Activated naive CD8-positive, alpha-beta T cell treated with anti-CD3 and anti-CD28 coated beads, Interleukin-2, amount 10 ng/mL, durations not matched to agents 7 days and 5 days (primary cell): ENCODE data around the gene UNC13A. TPM values are rescaled to one million over a fixed set of nuclear protein-coding genes. Genes with fewer than 3 reads are reported as not detected.

Experiments
- ATAC-seq: fragments of 150-1000 bp; cut with Tn5 transposase; one replicate; pipeline ENCODE4 v1.10.0; 2021; ENCODE audit warnings: low read depth, moderate library complexity
- POLR2A ChIA-PET: fragments of 350-600 bp; sonication (Branson Sonifier 250); formaldehyde crosslinking; loops from one replicate; lab custom pipeline; 2021; ENCODE audit warnings: antibody characterized with exemption; lab: Charles Lee
- DNase-seq: peaks from one replicate; pipeline ENCODE4 v3.0.0; 2021
- H3K27ac Mint-ChIP-seq: one replicate; pipeline ENCODE4 v1.8.0; 2022; ENCODE audit warnings: mild to moderate bottlenecking, mixed read lengths
- H3K27me3 Mint-ChIP-seq: one replicate; pipeline ENCODE4 v1.8.0; 2022; ENCODE audit warnings: mild to moderate bottlenecking, moderate library complexity, mixed read lengths
- H3K36me3 Mint-ChIP-seq: one replicate; pipeline ENCODE4 v1.8.0; 2021; ENCODE audit warnings: mild to moderate bottlenecking, mixed read lengths
- H3K4me1 Mint-ChIP-seq: one replicate; pipeline ENCODE4 v1.8.0; 2021; ENCODE audit warnings: mixed read lengths
- H3K4me3 Mint-ChIP-seq: one replicate; pipeline ENCODE4 v1.8.0; 2022; ENCODE audit warnings: mild to moderate bottlenecking, moderate library complexity, mixed read lengths
- H3K9me3 Mint-ChIP-seq: one replicate; pipeline ENCODE4 v1.8.0; 2021; ENCODE audit warnings: mixed read lengths
- total RNA-seq, 2 experiments: library from RNA; stranded (reverse); gene quantifications; one replicate each; pipeline ENCODE4 v1.2.3, GENCODE V29; 2021

UNC13A gene
- total RNA-seq, 2 experiments from 2014 or later, result 0.06 to 0.25 TPM

DNA sequence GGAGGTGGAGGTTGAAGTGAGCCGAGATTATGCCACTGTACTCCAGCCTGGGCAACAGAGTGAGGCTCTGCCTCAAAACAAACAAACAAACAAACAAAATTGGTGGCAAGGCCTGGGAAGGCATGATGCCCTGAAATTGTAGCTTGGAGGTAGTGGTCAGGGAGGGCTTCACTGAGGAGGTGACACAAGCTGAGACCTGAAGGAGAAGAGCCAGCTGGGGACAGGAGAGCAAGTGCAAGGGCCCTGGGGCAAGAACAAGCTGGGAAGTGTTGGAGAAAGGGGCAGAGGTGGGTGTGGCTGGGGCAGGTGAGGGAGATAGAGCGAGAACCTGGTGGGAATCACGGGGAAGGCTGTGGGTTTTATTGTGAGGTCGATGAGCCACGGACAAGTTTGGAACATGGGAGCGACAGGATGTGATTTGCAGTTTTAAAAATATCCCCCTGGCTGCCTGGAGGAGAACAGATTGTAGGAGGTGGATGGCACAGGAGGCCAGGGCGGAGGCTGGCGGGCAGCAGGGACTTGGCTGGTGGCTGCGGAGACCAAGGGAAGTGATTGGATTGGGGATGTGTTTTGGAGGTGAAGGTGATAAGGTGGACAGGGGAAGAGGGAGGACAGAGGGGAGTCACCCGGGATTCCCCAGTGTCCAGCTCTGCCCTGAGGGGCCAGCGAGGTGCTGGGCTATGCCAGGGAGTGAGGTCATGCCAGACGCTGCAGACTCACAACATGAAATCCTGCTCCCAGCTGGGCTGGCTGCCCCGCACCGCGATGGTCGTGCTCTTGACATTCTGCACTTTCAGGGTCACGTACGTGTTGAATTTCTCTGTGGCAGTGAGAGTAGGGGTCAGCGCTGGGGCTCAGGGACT is 14.0 kb downstream of the UNC13A start:
- H3K27ac Mint-ChIP-seq, result no peak overlapping the region
- peaks cover 15% of the 10 kb centered on the region for H3K27me3 Mint-ChIP-seq
- no peaks in the 10 kb centered on the region for H3K9me3 Mint-ChIP-seq
- ATAC-seq, result no peak
- no peak for DNase-seq
- H3K36me3 Mint-ChIP-seq, result no peaks in the 10 kb centered on the region
- no peak overlapping the region for H3K4me3 Mint-ChIP-seq
- POLR2A ChIA-PET, result interaction anchor here (0.5 kb wide), 1 partner anchor 83 kb away, joined by 4 read pairs; no protein-coding TSS in a partner anchor
- peaks cover 2% of the 10 kb centered on the region for H3K4me1 Mint-ChIP-seq

DNA sequence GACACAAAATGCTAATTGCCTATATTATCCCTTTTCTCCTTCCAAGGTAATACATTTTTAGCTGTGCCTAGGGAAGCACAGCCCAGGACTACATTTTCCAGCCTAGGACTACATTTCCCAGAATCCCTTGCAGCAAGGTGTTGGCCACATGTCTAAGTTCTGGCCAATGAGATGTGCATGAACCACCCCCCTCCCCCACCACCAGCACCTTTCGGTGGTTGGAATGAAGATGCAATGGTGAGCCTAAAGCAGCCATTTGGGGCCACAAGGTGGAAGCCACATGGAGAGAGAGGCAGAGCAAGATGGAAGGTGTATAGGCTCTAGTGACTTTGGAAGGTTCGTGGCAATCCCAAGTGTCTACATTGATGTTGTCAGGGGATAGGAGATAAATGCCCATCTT is 16.2 kb downstream of the UNC13A start:
- no peaks in the 10 kb centered on the region for H3K9me3 Mint-ChIP-seq

DNA sequence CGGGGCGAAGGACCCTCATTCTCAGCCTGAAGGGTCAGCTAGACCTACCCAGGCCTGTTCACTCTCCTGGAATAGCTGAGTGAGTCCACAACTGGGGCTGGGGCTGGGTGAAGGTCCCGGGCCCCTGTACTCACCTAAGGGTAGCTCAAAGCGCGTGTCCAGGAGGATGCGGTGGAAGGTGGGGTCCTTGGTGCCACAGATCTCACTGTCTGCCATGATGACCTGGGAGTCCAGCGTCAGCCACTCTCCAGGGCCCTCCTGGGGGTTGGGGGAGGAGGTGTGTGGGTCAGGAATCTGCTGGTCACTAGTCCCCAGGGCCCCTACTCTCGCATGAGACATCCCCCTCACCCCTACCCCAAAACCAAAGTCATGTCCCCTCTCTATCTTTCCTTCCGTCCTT is 18.7 kb downstream of the UNC13A start:
- H3K36me3 Mint-ChIP-seq, result peaks cover 1% of the 10 kb centered on the region
- peaks cover 3% of the 10 kb centered on the region for H3K27me3 Mint-ChIP-seq
- peaks cover 6% of the 10 kb centered on the region for H3K9me3 Mint-ChIP-seq
- no peak for DNase-seq
- no peak for ATAC-seq
- peaks cover 2% of the 10 kb centered on the region for H3K4me1 Mint-ChIP-seq
- no peak overlapping the region for H3K27ac Mint-ChIP-seq
- no peak overlapping the region for H3K4me3 Mint-ChIP-seq
- POLR2A ChIA-PET, result no interaction called here

More for the DNA sequence above, 16.2 kb downstream of the UNC13A start:
- no peaks in the 10 kb centered on the region for H3K36me3 Mint-ChIP-seq
- peaks cover 4% of the 10 kb centered on the region for H3K27me3 Mint-ChIP-seq
- POLR2A ChIA-PET, result interaction anchor here (0.6 kb wide), 1 partner anchor 993 kb away, joined by 6 read pairs; no protein-coding TSS in a partner anchor
- no peak overlapping the region for H3K27ac Mint-ChIP-seq
- H3K4me3 Mint-ChIP-seq, result no peak overlapping the region
- DNase-seq, result no peak
- peaks cover 2% of the 10 kb centered on the region for H3K4me1 Mint-ChIP-seq
- ATAC-seq, result no peak

DNA sequence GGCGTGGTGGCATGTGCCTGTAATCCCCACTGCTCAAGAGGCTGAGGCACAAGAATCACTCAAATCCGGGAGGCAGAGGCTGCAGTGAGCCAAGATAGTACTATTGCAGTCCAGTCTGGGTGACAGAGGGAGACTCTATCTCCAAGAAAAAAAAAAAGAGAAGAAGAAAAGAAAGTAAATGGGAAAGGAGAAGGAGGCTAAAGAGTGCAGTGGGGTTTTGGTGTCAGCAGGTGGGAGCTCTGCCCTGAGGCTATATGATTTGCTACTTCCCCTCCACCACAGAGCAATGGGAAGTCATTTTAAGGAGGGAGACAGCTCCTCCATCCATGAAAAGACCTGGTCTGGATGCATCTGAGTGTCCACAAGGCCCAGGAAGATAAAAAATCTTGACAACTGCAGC is 23.1 kb downstream of the UNC13A start:
- POLR2A ChIA-PET, result no interaction called here
- no peaks in the 10 kb centered on the region for H3K4me1 Mint-ChIP-seq
- peaks cover 6% of the 10 kb centered on the region for H3K9me3 Mint-ChIP-seq
- no peak for ATAC-seq
- H3K27me3 Mint-ChIP-seq, result peaks cover 2% of the 10 kb centered on the region
- no peak for DNase-seq
- H3K27ac Mint-ChIP-seq, result no peak overlapping the region
- H3K4me3 Mint-ChIP-seq, result no peak overlapping the region
- peaks cover 1% of the 10 kb centered on the region for H3K36me3 Mint-ChIP-seq

DNA sequence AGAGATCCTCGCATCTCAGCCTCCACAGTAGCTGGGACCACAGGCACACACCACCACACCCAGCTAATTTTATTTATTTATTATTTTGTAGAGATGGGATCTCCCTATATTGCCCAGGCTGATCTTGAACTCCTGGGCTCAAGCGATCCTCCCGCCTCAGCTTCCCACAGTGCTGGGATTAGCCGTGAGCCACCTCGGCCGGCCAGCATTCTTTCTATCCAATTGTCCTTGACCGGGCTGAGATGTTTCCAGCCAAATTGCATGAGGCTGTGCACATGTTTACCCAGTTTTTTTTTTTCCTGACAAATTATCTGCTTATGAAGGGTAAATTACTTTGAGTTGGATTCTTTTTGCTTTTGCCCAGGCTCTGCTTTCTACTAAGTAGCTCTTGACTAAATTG is 28.2 kb downstream of the UNC13A start:
- H3K27ac Mint-ChIP-seq, result no peak overlapping the region
- H3K36me3 Mint-ChIP-seq, result no peaks in the 10 kb centered on the region
- DNase-seq, result no peak
- H3K9me3 Mint-ChIP-seq, result peaks cover 3% of the 10 kb centered on the region
- no peaks in the 10 kb centered on the region for H3K4me1 Mint-ChIP-seq
- no peak for ATAC-seq
- no peak overlapping the region for H3K4me3 Mint-ChIP-seq
- POLR2A ChIA-PET, result no interaction called here
- H3K27me3 Mint-ChIP-seq, result no peaks in the 10 kb centered on the region

DNA sequence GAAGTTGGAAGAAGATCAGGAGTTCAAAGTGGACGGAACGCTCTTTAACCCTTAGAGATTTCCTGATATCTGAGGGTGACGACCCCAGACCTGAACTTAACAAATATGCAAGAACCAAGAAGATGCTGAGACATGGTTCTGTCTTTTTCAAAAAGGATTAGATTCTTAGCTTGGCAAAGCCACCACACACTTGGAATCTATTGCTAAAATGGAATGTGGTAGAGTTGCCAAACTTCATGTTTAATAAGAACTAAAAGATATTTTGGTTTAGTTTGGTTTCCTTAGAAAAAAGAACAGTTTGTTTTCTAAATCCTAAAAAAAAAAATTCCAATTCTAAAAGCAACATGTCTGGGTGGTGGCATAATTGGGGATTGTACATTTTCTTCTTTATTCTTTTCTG is 29.5 kb downstream of the UNC13A start:
- no peak overlapping the region for H3K27ac Mint-ChIP-seq
- H3K4me3 Mint-ChIP-seq, result no peak overlapping the region
- H3K27me3 Mint-ChIP-seq, result no peaks in the 10 kb centered on the region
- POLR2A ChIA-PET, result no interaction called here
- no peaks in the 10 kb centered on the region for H3K9me3 Mint-ChIP-seq
- ATAC-seq, result no peak
- no peaks in the 10 kb centered on the region for H3K4me1 Mint-ChIP-seq
- DNase-seq, result no peak
- H3K36me3 Mint-ChIP-seq, result no peaks in the 10 kb centered on the region

DNA sequence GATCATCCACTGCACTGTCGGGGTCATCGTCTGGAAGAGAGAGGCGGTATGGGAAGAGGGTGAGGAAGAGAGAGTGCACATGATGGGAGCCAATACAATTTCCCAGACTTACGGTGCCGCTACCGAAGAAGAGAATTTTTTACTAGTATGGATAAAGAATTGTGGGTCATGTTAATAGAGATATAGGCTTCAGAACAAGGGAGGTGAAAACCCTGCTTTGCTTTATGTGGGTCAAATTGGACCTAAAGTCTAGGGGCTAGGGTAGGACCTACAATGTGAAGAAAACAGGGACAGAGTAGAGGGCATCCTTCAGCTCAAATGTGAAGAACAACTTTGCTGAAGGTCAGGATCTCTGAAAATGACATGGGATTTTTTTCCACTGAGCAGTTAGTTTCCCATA is 29.9 kb downstream of the UNC13A start:
- ATAC-seq (no peak), DNase-seq (no peak)
- Mint-ChIP-seq H3K4me1 (no peaks in the 10 kb centered on the region), H3K27ac (no peak overlapping the region), H3K36me3 (no peaks in the 10 kb centered on the region), H3K27me3 (no peaks in the 10 kb centered on the region), H3K9me3 (no peaks in the 10 kb centered on the region), H3K4me3 (no peak overlapping the region)
- POLR2A ChIA-PET, result no interaction called here

DNA sequence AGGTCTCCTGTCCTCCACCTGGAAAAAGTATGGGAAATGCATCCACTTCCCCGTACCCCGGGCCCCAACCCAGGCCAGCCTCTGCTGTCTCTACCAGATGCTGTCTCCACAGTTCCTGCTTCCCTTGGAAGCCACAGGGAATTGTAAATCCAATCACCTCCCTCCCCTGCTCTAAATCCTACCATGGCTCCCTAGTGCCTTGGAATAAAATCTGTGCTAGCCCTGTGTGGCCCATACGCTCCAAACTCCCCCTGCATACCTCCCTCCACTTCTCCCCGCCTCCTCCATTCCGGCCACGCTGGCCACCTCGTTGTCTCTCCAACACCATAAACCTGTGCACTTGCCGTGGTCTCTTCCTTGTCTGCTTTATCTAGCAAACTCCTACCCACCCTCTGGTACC is 31.2 kb downstream of the UNC13A start:
- no peak overlapping the region for H3K4me3 Mint-ChIP-seq

DNA sequence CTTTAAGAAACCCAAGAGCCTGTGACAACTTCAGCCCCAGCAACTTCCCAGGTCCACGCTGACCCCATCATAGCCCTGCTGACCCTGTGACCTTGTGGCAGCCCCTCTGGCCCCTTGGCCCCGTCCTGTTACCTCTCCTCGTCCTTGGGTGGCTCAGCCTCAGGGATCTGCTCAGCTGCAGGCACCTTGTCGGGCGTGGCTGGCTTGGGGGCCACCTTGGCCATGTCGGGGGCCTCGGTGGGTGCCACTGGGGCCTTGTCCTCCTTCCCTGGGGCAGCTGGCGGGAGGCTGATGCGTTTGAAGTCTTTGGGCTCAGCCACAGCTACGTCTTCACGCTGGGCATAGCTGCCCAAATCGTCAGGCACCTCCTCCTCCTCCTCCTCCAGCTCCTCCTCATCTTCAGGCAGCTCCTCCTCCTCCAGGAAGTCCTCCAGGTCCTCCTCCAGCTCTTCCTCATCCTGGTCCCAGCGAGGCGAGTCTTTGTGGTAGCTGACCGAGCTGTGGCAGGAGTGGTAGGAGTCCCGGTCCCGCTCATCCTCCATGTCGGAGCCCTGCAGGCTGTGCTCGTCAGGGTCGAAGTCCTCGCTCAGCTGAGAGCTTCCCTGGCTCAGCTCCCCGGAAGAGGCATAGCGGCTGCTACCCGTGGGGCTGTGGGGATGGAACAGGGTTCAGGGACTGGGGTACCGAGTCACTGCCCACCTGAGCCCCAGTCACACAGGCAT is 32.2 kb downstream of the UNC13A start:
- Mint-ChIP-seq H3K4me3 (no peak overlapping the region), H3K27ac (no peak overlapping the region), H3K27me3 (no peaks in the 10 kb centered on the region), H3K36me3 (no peaks in the 10 kb centered on the region), H3K4me1 (no peaks in the 10 kb centered on the region), H3K9me3 (no peaks in the 10 kb centered on the region)
- DNase-seq (no peak), ATAC-seq (no peak)
- POLR2A ChIA-PET, result no interaction called here

More for the DNA sequence above, 31.2 kb downstream of the UNC13A start:
- H3K27ac Mint-ChIP-seq, result no peak overlapping the region
- no peaks in the 10 kb centered on the region for H3K4me1 Mint-ChIP-seq
- ATAC-seq, result no peak
- POLR2A ChIA-PET, result interaction anchor here (0.7 kb wide), 1 partner anchor 195 kb away, joined by 4 read pairs; no protein-coding TSS in a partner anchor
- no peaks in the 10 kb centered on the region for H3K36me3 Mint-ChIP-seq
- no peak for DNase-seq
- no peaks in the 10 kb centered on the region for H3K27me3 Mint-ChIP-seq
- H3K9me3 Mint-ChIP-seq, result no peaks in the 10 kb centered on the region

DNA sequence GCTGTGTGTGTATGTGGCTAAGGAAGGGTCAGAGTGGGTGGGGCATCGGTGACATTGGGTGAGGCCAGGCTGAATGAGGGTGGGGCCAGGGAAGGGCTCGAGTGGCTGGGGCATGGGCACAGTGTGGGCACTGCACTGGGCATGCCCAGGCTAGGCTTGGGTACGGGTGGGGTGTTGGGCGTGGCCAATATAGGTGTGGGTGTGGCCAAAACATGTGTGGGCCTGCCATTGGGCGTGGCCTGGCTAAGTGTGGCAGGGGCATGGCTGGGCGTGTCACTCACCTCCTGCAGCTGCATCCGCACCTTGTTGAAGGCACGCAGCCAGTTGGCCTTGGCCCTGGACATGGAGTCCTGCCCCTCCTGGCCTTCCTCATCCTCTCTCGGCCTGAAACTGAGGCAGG is 33.2 kb downstream of the UNC13A start:
- Mint-ChIP-seq H3K27ac (no peak overlapping the region), H3K4me3 (no peak overlapping the region), H3K36me3 (no peaks in the 10 kb centered on the region), H3K27me3 (no peaks in the 10 kb centered on the region), H3K4me1 (no peaks in the 10 kb centered on the region), H3K9me3 (no peaks in the 10 kb centered on the region)
- no peak for DNase-seq
- POLR2A ChIA-PET, result no interaction called here
- ATAC-seq, result no peak

DNA sequence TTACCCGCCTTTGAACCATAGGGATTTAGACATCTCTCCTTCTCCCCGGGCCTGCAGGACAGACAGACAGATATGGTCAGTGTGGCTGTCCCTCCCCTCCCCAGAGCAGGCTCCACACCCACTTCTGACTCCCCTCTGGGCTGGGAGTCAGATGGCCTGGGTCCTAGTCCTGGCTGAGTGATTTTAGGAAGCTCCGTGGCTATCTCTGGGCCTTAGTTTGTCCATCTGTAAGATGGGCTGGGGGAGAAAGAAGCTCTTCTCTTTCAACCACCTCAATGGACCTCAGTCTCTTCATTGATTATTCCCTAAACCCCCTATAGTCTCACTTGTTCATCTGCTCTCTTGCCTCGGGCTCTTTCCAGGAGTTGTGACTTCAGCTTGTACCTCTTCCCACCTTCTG is 35.5 kb downstream of the UNC13A start:
- Mint-ChIP-seq H3K4me1 (no peaks in the 10 kb centered on the region), H3K27me3 (no peaks in the 10 kb centered on the region), H3K4me3 (no peak overlapping the region), H3K27ac (no peak overlapping the region), H3K9me3 (no peaks in the 10 kb centered on the region), H3K36me3 (no peaks in the 10 kb centered on the region)
- POLR2A ChIA-PET, result no interaction called here
- DNase-seq (no peak), ATAC-seq (no peak)

DNA sequence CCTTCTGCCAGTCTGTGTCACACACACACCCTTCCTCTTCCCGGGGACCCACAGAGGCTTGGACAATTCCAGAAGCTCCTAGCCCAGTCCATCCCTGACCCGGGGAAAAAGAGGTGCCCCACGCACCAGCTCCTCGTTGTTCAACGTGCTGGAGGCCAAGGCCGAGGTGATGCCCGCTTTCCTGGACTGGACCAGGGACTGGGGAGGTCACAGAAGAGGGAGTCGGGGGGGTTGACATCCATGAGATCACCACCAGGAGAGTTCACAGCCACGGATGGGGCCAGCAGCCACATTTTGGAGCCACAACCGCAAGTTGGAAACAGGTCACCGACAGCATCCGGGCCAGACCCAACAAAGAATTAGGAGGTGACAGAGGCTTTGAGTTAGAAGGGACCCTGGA is 39.4 kb downstream of the UNC13A start:
- POLR2A ChIA-PET, result no interaction called here
- no peaks in the 10 kb centered on the region for H3K27me3 Mint-ChIP-seq
- ATAC-seq, result no peak
- no peak overlapping the region for H3K27ac Mint-ChIP-seq
- no peak for DNase-seq
- no peaks in the 10 kb centered on the region for H3K4me1 Mint-ChIP-seq
- H3K36me3 Mint-ChIP-seq, result no peaks in the 10 kb centered on the region
- no peak overlapping the region for H3K4me3 Mint-ChIP-seq
- H3K9me3 Mint-ChIP-seq, result no peaks in the 10 kb centered on the region

DNA sequence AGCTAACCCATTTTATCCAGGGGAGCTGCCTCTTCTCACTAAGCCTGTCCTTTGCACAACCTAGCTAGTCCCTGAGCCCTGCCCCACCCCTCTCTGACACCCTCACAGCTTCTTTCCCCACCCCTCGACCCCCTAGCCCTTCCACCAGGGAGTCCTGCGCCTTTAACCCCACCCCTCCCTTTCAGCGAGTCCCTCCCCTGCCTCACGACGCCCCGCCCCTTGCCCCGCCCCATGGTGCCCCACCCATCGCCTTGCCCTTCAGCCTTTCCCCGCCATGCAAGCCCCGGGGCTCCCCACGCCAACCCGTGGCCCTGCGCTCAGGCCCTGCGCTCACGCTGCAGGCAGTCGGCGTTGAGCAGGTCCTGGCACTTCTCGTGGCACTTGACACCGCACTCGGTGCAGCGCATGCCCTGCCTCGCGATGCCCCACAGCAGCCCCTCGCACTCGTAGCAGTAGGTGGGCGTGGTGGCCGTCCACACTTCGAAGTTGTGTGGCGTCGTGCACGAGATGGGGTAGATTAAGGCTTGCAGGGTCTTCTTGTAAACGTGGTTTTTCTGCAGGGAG is 40.0 kb downstream of the UNC13A start:
- Mint-ChIP-seq H3K4me3 (no peak overlapping the region), H3K9me3 (no peaks in the 10 kb centered on the region), H3K4me1 (no peaks in the 10 kb centered on the region), H3K27ac (no peak overlapping the region), H3K27me3 (no peaks in the 10 kb centered on the region), H3K36me3 (no peaks in the 10 kb centered on the region)
- POLR2A ChIA-PET, result no interaction called here
- DNase-seq (no peak), ATAC-seq (no peak)
